ENCODE results near the gene OR10G8. TPM values are rescaled to one million over a fixed set of nuclear protein-coding genes. Genes with fewer than 3 reads are reported as not detected.

The OR10G8 gene
- polyA plus RNA-seq, 3 donors from 2014 or later: not detected

Other genes starting within 250 kb of the OR10G8 start
- not detected for gene OR6M1, start 220.4 kb upstream of the OR10G8 start, polyA plus RNA-seq
- not detected for gene TMEM225, start 141.1 kb upstream of the OR10G8 start, polyA plus RNA-seq
- gene OR8D4, start 124.6 kb upstream of the OR10G8 start, polyA plus RNA-seq: not detected
- gene OR4D5, start 87.2 kb upstream of the OR10G8 start, polyA plus RNA-seq: not detected
- gene OR6T1, start 83.0 kb upstream of the OR10G8 start, polyA plus RNA-seq: not detected
- not detected for gene OR10S1, start 49.0 kb upstream of the OR10G8 start, polyA plus RNA-seq
- gene OR10G6, start 31.6 kb upstream of the OR10G8 start, polyA plus RNA-seq: not detected
- gene OR10G4, start 13.8 kb upstream of the OR10G8 start, polyA plus RNA-seq: not detected
- not detected for gene OR10G9, start 3.8 kb upstream of the OR10G8 start, polyA plus RNA-seq
- gene OR10G7, start 14.5 kb downstream of the OR10G8 start, polyA plus RNA-seq: not detected
- gene VWA5A, start 88.7 kb downstream of the OR10G8 start, polyA plus RNA-seq: 10 to 100 TPM; 11.2 to 12.9 (median 12.8) TPM
- not detected for gene OR10D3, start 156.5 kb downstream of the OR10G8 start, polyA plus RNA-seq
- gene OR8G1, start 214.3 kb downstream of the OR10G8 start, polyA plus RNA-seq: not detected
- not detected for gene OR8G5, start 229.6 kb downstream of the OR10G8 start, polyA plus RNA-seq

All from immature natural killer cell (primary cell).